Measurements from ENCODE around the gene SSNA1. TPM values are rescaled to one million over a fixed set of nuclear protein-coding genes. Genes with fewer than 3 reads are reported as not detected.

Gene SSNA1
- total RNA-seq, 6 experiments from 2014 or later: 21.5 to 53.3 (median 25.5) TPM

DNA sequence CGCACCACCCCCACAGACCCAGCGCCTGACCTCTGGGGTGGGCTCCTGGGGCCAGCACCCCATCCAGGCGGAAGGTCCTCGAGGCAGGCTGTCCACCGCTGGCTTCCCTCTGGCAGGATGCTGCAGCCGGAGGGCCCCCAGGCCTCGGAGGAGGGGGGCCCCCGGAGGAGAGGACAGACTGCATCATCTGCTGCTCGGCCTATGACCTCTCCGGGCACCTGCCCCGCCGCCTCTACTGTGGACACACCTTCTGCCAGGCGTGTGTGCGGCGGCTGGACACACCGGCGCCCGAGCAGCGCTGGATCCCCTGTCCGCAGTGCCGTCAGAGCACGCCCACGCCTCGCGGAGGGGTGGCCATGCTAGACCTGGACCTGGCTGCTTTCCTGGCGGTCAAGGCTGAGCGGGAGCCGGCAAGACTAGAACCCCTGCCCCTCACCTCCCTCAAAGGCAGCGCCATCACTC, 40.1 kb downstream of the SSNA1 start:
- H3K36me3 ChIP-seq: no peaks in the 10 kb centered on the region
- H3K27me3 ChIP-seq: no peaks in the 10 kb centered on the region
- WGBS (ENCODE audit: insufficient coverage, low coverage, low lambda C conversion rate, missing lambda C conversion rate): no CpG with 5 or more reads among the region's 29 CpGs
- ATAC-seq (no peak), DNase-seq (no peak)
- H3K9me3 ChIP-seq: no peaks in the 10 kb centered on the region
- H3K27ac ChIP-seq: no peak overlapping the region
- no peak overlapping the region for H3K4me3 ChIP-seq
- H3K4me1 ChIP-seq: peaks cover 0 to 8% (median 3%) of the 10 kb centered on the region in 4 donors
- TF ChIP-seq POLR2A (IDR thresholded peaks at IDR 0.05): no peak
- TF ChIP-seq, protein P1, sequence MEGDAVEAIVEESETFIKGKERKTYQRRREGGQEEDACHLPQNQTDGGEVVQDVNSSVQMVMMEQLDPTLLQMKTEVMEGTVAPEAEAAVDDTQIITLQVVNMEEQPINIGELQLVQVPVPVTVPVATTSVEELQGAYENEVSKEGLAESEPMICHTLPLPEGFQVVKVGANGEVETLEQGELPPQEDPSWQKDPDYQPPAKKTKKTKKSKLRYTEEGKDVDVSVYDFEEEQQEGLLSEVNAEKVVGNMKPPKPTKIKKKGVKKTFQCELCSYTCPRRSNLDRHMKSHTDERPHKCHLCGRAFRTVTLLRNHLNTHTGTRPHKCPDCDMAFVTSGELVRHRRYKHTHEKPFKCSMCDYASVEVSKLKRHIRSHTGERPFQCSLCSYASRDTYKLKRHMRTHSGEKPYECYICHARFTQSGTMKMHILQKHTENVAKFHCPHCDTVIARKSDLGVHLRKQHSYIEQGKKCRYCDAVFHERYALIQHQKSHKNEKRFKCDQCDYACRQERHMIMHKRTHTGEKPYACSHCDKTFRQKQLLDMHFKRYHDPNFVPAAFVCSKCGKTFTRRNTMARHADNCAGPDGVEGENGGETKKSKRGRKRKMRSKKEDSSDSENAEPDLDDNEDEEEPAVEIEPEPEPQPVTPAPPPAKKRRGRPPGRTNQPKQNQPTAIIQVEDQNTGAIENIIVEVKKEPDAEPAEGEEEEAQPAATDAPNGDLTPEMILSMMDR (IDR thresholded peaks at IDR 0.05): no peak
- intact Hi-C loops (cut with DNase I): no loop called here

DNA sequence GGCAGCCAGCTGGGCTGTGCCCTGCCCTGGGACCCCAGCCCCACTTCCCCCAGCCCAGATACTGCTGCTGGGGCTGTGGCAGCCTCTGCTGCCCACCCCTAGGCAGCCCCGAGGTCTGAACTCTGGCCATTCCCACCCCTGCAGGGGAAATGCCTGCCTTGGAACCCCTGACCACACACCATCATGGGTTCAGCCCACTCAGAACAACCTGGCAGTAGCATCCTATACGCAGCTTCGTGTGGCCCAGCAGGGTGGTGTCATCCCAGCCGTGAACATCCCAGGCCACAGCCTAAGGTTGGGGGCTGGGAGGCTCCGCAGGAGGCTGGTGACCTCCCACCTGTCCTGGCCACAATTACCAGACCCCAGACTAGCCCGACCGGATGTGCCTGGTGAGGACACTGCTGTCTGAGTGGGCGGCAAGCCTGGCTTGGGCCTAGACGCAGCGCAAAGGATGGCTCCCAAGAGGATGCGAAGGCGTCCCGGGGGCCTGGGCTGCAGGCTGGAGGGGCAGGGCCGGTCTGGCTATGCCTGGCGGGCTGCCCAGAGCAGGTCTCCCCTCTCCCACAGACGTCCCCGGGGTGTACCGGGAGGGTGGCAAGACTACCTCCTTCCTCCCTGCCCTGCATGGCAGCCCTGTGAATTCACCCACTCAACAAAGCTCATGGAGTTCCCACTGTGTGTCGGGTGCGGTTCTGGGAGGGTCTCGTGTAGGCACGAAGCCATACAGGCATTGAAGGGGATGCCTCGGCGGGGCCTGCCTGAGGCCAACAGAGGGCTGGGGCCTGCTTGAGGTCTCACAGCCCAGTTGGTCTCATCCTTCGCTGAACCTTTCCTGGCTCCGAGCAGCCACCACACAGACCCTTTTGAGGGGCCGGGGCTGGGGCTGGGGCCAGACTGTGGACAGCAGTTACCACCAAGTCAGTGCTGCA, 40.8 kb downstream of the SSNA1 start:
- no peak for DNase-seq
- no peaks in the 10 kb centered on the region for H3K9me3 ChIP-seq
- ATAC-seq: no peak
- intact Hi-C loops (cut with DNase I): no loop called here
- H3K4me1 ChIP-seq: peaks cover 0 to 3% (median under 1%) of the 10 kb centered on the region in 4 donors
- no peak overlapping the region for H3K27ac ChIP-seq
- 85% methylated on average over 4 of the region's 27 CpGs for WGBS (ENCODE audit: insufficient coverage, low coverage, low lambda C conversion rate, missing lambda C conversion rate)
- H3K27me3 ChIP-seq: no peaks in the 10 kb centered on the region
- H3K36me3 ChIP-seq: no peaks in the 10 kb centered on the region
- TF ChIP-seq POLR2A (IDR thresholded peaks at IDR 0.05): no peak
- TF ChIP-seq, protein P1 (IDR thresholded peaks at IDR 0.05): no peak
- H3K4me3 ChIP-seq: no peak overlapping the region

DNA sequence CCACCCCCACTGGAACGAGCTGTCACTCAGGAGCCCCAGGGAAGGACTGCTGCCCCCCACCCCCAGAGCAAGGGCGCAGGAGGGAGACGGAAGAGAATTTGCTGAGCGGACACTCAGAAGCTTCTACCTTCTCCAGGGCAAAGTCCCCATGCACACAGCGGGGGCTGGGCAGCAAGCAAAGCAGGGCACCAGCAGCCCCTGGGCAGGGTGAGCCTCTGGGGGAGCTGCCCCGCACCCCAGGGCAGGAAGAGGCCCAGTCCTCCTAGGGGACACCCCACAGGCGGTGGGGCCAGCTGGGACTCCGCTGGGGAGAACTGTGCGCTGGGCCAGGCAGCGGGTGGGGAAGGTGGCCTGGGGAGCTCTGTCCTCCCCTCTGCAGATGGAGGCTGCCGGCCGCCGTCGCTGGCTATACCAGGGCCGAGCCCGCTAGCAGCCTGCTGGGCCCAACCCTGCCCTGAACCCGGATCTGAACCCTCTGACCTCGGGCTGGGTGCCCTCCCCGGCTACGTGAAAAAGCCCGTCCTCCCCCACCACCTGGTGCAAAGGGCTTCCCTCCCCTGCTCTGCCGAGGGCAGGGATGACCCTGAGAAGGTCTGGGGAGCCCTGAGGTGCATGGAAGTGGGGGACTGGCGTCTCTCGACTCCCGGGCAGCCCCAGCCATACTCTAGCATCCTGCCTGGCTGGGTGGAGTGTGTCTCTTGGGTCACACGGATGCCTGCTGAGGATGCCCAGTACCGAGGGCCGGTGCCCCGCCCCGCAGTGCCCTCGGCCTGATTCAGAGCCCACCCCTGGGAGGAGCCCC, 41.6 kb downstream of the SSNA1 start:
- WGBS (ENCODE audit: insufficient coverage, low coverage, low lambda C conversion rate, missing lambda C conversion rate): 53% methylated on average over 3 of the region's 31 CpGs
- no peak overlapping the region for H3K4me3 ChIP-seq
- intact Hi-C loops (cut with DNase I): loop anchor here (5.0 to 10.0 kb wide), 4 partner anchors 45 to 113 kb away; partner anchors contain the start of genes ANAPC2 (in 1 of the 2) and SSNA1 (in 1 of the 2)
- no peak overlapping the region for H3K27ac ChIP-seq
- no peaks in the 10 kb centered on the region for H3K27me3 ChIP-seq
- H3K9me3 ChIP-seq: no peaks in the 10 kb centered on the region
- DNase-seq: no peak
- H3K4me1 ChIP-seq: peaks cover 0 to 3% (median 0%) of the 10 kb centered on the region in 4 donors
- H3K36me3 ChIP-seq: no peaks in the 10 kb centered on the region
- TF ChIP-seq POLR2A (IDR thresholded peaks at IDR 0.05): no peak
- TF ChIP-seq, protein P1 (IDR thresholded peaks at IDR 0.05): no peak
- no peak for ATAC-seq

DNA sequence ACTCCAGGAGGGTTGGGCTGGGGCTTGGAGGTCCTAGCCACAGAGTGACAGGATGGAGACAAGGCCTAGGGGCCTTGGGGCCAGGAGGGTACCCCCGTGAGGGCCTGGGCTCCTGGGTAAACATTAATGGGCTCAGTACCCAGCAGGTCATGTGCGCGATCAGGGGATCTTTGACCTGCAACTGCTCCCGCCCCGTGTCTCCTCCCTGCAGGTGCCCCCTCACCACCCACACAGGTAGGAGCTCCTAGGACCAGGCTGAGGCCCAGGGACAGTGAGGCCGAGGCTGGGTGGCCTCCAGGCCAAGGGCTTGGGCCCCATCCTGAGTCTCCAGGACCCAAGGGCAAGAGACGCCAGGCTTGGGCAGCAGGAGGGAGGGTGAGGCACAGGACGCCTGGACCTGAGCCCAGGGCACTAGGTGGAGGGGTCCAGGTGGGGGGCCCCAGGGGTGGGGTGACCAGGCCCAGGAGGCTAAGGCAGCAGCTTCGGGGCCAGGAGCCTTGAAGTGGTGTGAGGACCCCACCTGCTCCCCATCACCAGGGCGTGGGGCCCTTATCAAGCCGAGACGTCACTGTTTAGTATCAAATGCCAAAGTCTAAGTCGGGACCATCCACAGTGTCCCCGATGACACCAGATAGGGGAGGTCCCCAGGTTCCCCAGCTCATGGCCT, 42.4 kb downstream of the SSNA1 start, which contains the start of gene SLC34A3:
Gene SLC34A3, plus strand, starts transcription at position 197 of the 667 bp plus-strand sequence. CDS start 802 bp downstream, outside the sequence.
- TF ChIP-seq, protein P1 (IDR thresholded peaks at IDR 0.05): no peak
- TF ChIP-seq POLR2A (IDR thresholded peaks at IDR 0.05): no peak
- Histone ChIP-seq H3K27ac (no peak within 1 kb of the TSS), H3K4me1 (peaks cover 0 to 3% (median 0%) of the 10 kb centered on the region in 4 donors), H3K36me3 (no peaks in the 10 kb centered on the region), H3K27me3 (no peaks in the 10 kb centered on the region), H3K4me3 (no peak within 1 kb of the TSS), H3K9me3 (no peaks in the 10 kb centered on the region)
- intact Hi-C loops (cut with DNase I): loop anchor here (5.0 to 10.0 kb wide), 4 partner anchors 46 to 114 kb away; partner anchors contain the start of genes ANAPC2 (in 1 of the 2) and SSNA1 (in 1 of the 2)
- WGBS (ENCODE audit: insufficient coverage, low coverage, low lambda C conversion rate, missing lambda C conversion rate): no CpG with 5 or more reads among the region's 14 CpGs
- no peak for ATAC-seq
- DNase-seq: no peak
